HEK293T (cell line): ENCODE measurements around the gene PLOD2.

Experiments used
- CTCF ChIA-PET: fragments of 350-600 bp; formaldehyde crosslinking; extraction: SDS; loops from one replicate; lab custom pipeline; 2021; ENCODE audit warnings: antibody characterized with exemption, inconsistent platforms; lab: Yijun Ruan, JAX
- POLR2A ChIA-PET: fragments of 350-600 bp; formaldehyde crosslinking; extraction: SDS; loops from one replicate; lab custom pipeline; 2020; ENCODE audit warnings: antibody characterized with exemption, inconsistent platforms; lab: Yijun Ruan, JAX
- DNase-seq: peaks from one replicate; pipeline ENCODE4 v3.0.0; 2012; ENCODE audit warnings: mixed read lengths; ENCODE audit errors: extremely low spot score
- ARNT ChIP-seq: fragments of 450-650 bp; IDR thresholded peaks from 2 replicates; pipeline ENCODE4 v1.6.1; 2017; ENCODE audit warnings: mild to moderate bottlenecking
- BHLHE40 ChIP-seq: fragments of 450-650 bp; IDR thresholded peaks from 2 replicates; pipeline ENCODE4 v1.6.1; 2016; ENCODE audit warnings: mild to moderate bottlenecking, moderate library complexity, borderline replicate concordance
- CTBP1 ChIP-seq: fragments of 450-650 bp; IDR thresholded peaks from 2 replicates; pipeline ENCODE4 v1.6.1; 2016; ENCODE audit warnings: borderline replicate concordance
- ELF4 ChIP-seq: fragments of 450-650 bp; IDR thresholded peaks from 2 replicates; pipeline ENCODE4 v1.6.1; 2017; ENCODE audit warnings: antibody characterized with exemption
- FOXA1 ChIP-seq: fragments of 450-650 bp; IDR thresholded peaks from 2 replicates; pipeline ENCODE4 v1.6.1; 2016; ENCODE audit warnings: mild to moderate bottlenecking
- FOXK2 ChIP-seq: fragments of 450-650 bp; IDR thresholded peaks from 2 replicates; pipeline ENCODE4 v1.6.1; 2016; ENCODE audit warnings: mild to moderate bottlenecking
- FOXM1 ChIP-seq: fragments of 450-650 bp; IDR thresholded peaks from 2 replicates; pipeline ENCODE4 v1.6.1; 2017; ENCODE audit warnings: mild to moderate bottlenecking, borderline replicate concordance
- HDGF ChIP-seq: fragments of 450-650 bp; IDR thresholded peaks from 2 replicates; pipeline ENCODE4 v1.6.1; 2017; ENCODE audit warnings: antibody characterized with exemption, borderline replicate concordance
- L3MBTL2 ChIP-seq: fragments of 450-650 bp; conservative IDR thresholded peaks from 2 replicates; pipeline ENCODE4 v1.6.1; 2016; ENCODE audit warnings: mild to moderate bottlenecking
- LEF1 ChIP-seq: fragments of 450-650 bp; IDR thresholded peaks from 2 replicates; pipeline ENCODE4 v1.6.1; 2017; ENCODE audit warnings: mild to moderate bottlenecking, borderline replicate concordance
- NFRKB ChIP-seq: fragments of 450-650 bp; IDR thresholded peaks from 2 replicates; pipeline ENCODE4 v1.6.1; 2016; ENCODE audit warnings: mild to moderate bottlenecking, moderate library complexity
- PKNOX1 ChIP-seq: fragments of 450-650 bp; IDR thresholded peaks from 2 replicates; pipeline ENCODE4 v1.6.1; 2016
- SP1 ChIP-seq: fragments of 450-650 bp; IDR thresholded peaks from 2 replicates; pipeline ENCODE4 v1.6.1; 2017
- SUZ12 ChIP-seq: fragments of 450-650 bp; IDR thresholded peaks from 2 replicates; pipeline ENCODE4 v1.6.1; 2016; ENCODE audit warnings: mild to moderate bottlenecking
- TARDBP ChIP-seq: fragments of 450-650 bp; IDR thresholded peaks from 2 replicates; pipeline ENCODE4 v1.6.1; 2016
- ZNF384 ChIP-seq: fragments of 450-650 bp; IDR thresholded peaks from 2 replicates; pipeline ENCODE4 v1.6.1; 2016

PLOD2 gene

GRCh38 chr3:146157325-146158060 lies 3.5 kb downstream of the PLOD2 start:
- ChIA-PET CTCF (interaction anchor here (1.6 kb wide), 1 partner anchor 92 kb away, joined by 3 read pairs; no protein-coding TSS in a partner anchor), POLR2A (no interaction called here)
- no peak for TF ChIP-seq TARDBP
- no peak for TF ChIP-seq NFRKB
- no peak for TF ChIP-seq ARNT
- no peak for TF ChIP-seq ELF4
- no peak for TF ChIP-seq CTBP1
- TF ChIP-seq L3MBTL2, result no peak
- no peak for TF ChIP-seq PKNOX1
- no peak for DNase-seq

- no peak for DNase-seq
- TF ChIP-seq L3MBTL2 (no peak), PKNOX1 (no peak), CTBP1 (no peak)
- ChIA-PET POLR2A (interaction anchor here (1.3 kb wide), 1 partner anchor 14 kb away, joined by 5 read pairs; no protein-coding TSS in a partner anchor), CTCF (interaction anchor here (1.6 kb wide), 1 partner anchor 91 kb away, joined by 3 read pairs; no protein-coding TSS in a partner anchor)
Measured at GRCh38 chr3:146156666-146157314, 4.2 kb downstream of the PLOD2 start.

- no peak for DNase-seq
- ChIA-PET CTCF (interaction anchor here (0.9 to 1.6 kb wide), 3 partner anchors 10 to 92 kb away, joined by 3 to 10 read pairs (median 5); no protein-coding TSS in a partner anchor), POLR2A (interaction anchor here (1.3 kb wide), 1 partner anchor 13 kb away, joined by 5 read pairs; no protein-coding TSS in a partner anchor)
- no peak for TF ChIP-seq ZNF384
- TF ChIP-seq FOXM1, result no peak
- no peak for TF ChIP-seq FOXA1
- no peak for TF ChIP-seq SUZ12
Measured at GRCh38 chr3:146156095-146156494, 4.9 kb downstream of the PLOD2 start.

GRCh38 chr3:146154995-146155394 lies 6.0 kb downstream of the PLOD2 start:
- CTCF ChIA-PET, result no interaction called here
- no peak for DNase-seq
- TF ChIP-seq FOXA1, result no peak
- TF ChIP-seq FOXK2, result no peak
- POLR2A ChIA-PET, result no interaction called here

- no peak for TF ChIP-seq NFRKB
- no peak for TF ChIP-seq ARNT
- no peak for TF ChIP-seq ELF4
- no peak for TF ChIP-seq CTBP1
- TF ChIP-seq TARDBP, result no peak
- TF ChIP-seq LEF1, result no peak
- no peak for TF ChIP-seq FOXK2
- ChIA-PET POLR2A (no interaction called here), CTCF (no interaction called here)
- no peak for DNase-seq
Measured at GRCh38 chr3:146154316-146154715, 6.7 kb downstream of the PLOD2 start.

GRCh38 chr3:146153429-146153828 lies 7.6 kb downstream of the PLOD2 start:
- POLR2A ChIA-PET, result interaction anchor here (1.4 kb wide), 1 partner anchor 8 kb away, joined by 5 read pairs; the partner anchor contains the start of gene PLOD2
- no peak for DNase-seq

More at GRCh38 chr3:146153429-146153828, 7.6 kb downstream of the PLOD2 start:
- TF ChIP-seq PKNOX1 (no peak), CTBP1 (no peak), FOXK2 (no peak), ARNT (no peak), BHLHE40 (no peak), HDGF (no peak), ELF4 (no peak), LEF1 (no peak), SP1 (no peak), NFRKB (no peak)
- CTCF ChIA-PET, result interaction anchor here (0.7 kb wide), 1 partner anchor 82 kb away, joined by 3 read pairs; no protein-coding TSS in a partner anchor
